Keratinocyte (primary cell): Measurements from ENCODE around the gene CEP126. TPM values are rescaled to one million over a fixed set of nuclear protein-coding genes. Genes with fewer than 3 reads are reported as not detected.
A peak's percentile ranks its signal among the peaks of the same experiment; 100 is the strongest.

Source experiments
- DNase-seq: peaks from one replicate; pipeline ENCODE4 v3.0.0-alpha.2; 2011; ENCODE audit warnings: low read depth, missing footprints, low spot score
- FAIRE-seq: peaks from 2 replicates; lab custom pipeline; 2011; peaks lifted over from hg19 to GRCh38; lab: Jason Lieb, UNC
- H2AFZ ChIP-seq: 2 replicates; pipeline ENCODE4 v1.6.0; 2012; ENCODE audit warnings: low read length, control low read depth, inconsistent platforms; ENCODE audit not compliant: control insufficient read depth
- H3K27ac ChIP-seq: 2 replicates; pipeline ENCODE4 v1.5.1; 2011; ENCODE audit warnings: low read length; ENCODE audit not compliant: control insufficient read depth, insufficient read depth
- H3K27me3 ChIP-seq: 3 replicates; pipeline ENCODE4 v1.6.0; 2011; ENCODE audit warnings: low read length; ENCODE audit not compliant: control insufficient read depth, insufficient read depth; ENCODE audit errors: extremely low read depth
- H3K36me3 ChIP-seq, 2 experiments: 2 replicates in 1 of 2; 3 replicates in 1 of 2; pipeline ENCODE4 v1.5.1; 2011; ENCODE audit warnings: low read length in 2 of 2, mild to moderate bottlenecking in 1 of 2; ENCODE audit not compliant: control insufficient read depth in 2 of 2, insufficient read depth in 2 of 2; ENCODE audit errors: extremely low read depth in 1 of 2
- H3K4me1 ChIP-seq: 3 replicates; pipeline ENCODE4 v1.5.1; 2011; ENCODE audit warnings: low read length; ENCODE audit not compliant: control insufficient read depth, insufficient read depth; ENCODE audit errors: extremely low read depth
- H3K4me2 ChIP-seq: 3 replicates; pipeline ENCODE4 v1.6.0; 2011; ENCODE audit warnings: low read depth, low read length; ENCODE audit not compliant: control insufficient read depth, insufficient read depth; ENCODE audit errors: extremely low read depth
- H3K4me3 ChIP-seq, 3 experiments: fragments of 200-600 bp in 1 of 3; sonication (generic) in 1 of 3; 2 replicates in 2 of 3; 3 replicates in 1 of 3; pipeline ENCODE4 v1.5.1; 2011 to 2016; ENCODE audit warnings: low read length in 3 of 3, mild to moderate bottlenecking in 3 of 3, control low read depth in 2 of 3, inconsistent platforms in 1 of 3, low read depth in 1 of 3, mixed read lengths in 1 of 3, mixed run types in 1 of 3, moderate library complexity in 1 of 3; ENCODE audit not compliant: control insufficient read depth in 2 of 3, insufficient read depth in 2 of 3; ENCODE audit errors: extremely low read depth in 1 of 3
- H3K79me2 ChIP-seq: 2 replicates; pipeline ENCODE4 v1.6.0; 2012; ENCODE audit warnings: low read length; ENCODE audit not compliant: control insufficient read depth, insufficient read depth
- H3K9ac ChIP-seq: 3 replicates; pipeline ENCODE4 v1.6.0; 2011; ENCODE audit warnings: low read length; ENCODE audit not compliant: control insufficient read depth, insufficient read depth; ENCODE audit errors: extremely low read depth
- H3K9me1 ChIP-seq: 3 replicates; pipeline ENCODE4 v1.6.0; 2011; ENCODE audit warnings: low read length; ENCODE audit not compliant: control insufficient read depth, insufficient read depth; ENCODE audit errors: extremely low read depth
- H3K9me3 ChIP-seq: 2 replicates; pipeline ENCODE4 v1.5.1; 2012; ENCODE audit warnings: low read depth, low read length; ENCODE audit not compliant: control insufficient read depth
- H4K20me1 ChIP-seq: 3 replicates; pipeline ENCODE4 v1.6.0; 2011; ENCODE audit warnings: low read length; ENCODE audit not compliant: control insufficient read depth, insufficient read depth; ENCODE audit errors: extremely low read depth
- EZH2 ChIP-seq: IDR thresholded peaks from one replicate; pipeline ENCODE4 v1.6.1; 2012; ENCODE audit warnings: inconsistent platforms, mild to moderate bottlenecking, low read length, moderate library complexity
- dilution Hi-C: fragments of 300-500 bp; cut with MboI; formaldehyde crosslinking; loops from one replicate; pipeline ENCODE4 v1.7.0; 2020; ENCODE audit warnings: low sequenced_read_pairs; ENCODE audit not compliant: extremely low pct_ligation_motif_present
- polyA plus RNA-seq, 5 experiments: library from polyadenylated mRNA; depleted of rRNA in 3 of 5; stranded (reverse) in 3 of 5; stranded (forward) in 1 of 5; unstranded in 1 of 5; fragments of >200 nt; gene quantifications; 1 replicate in 1 of 5; 2 replicates in 3 of 5; 3 replicates in 1 of 5; pipeline versions ENCODE4 v1.2.1 to v1.2.3, GENCODE V29; 2011 to 2012; ENCODE audit warnings: missing spikeins in 2 of 5, low read depth in 1 of 5, low replicate concordance in 1 of 5
- TF ChIP-seq, protein P1 (sequence below), 3 experiments: IDR thresholded peaks in 1 of 3; conservative IDR thresholded peaks in 1 of 3; optimal IDR thresholded peaks in 1 of 3; 2 replicates in 2 of 3; 3 replicates in 1 of 3; pipeline versions ENCODE3 to v1.5.1; 2011; ENCODE audit warnings: low read length in 3 of 3, mild to moderate bottlenecking in 3 of 3, moderate library complexity in 2 of 3, control low read depth in 1 of 3, inconsistent platforms in 1 of 3; ENCODE audit not compliant: insufficient read depth in 2 of 3; ENCODE audit errors: extremely low read depth in 1 of 3

Gene CEP126
- polyA plus RNA-seq, 1 donor (not counting 4 experiments of a cell fraction or from before 2014, with no cell fraction given) = 3.4 TPM

DNA sequence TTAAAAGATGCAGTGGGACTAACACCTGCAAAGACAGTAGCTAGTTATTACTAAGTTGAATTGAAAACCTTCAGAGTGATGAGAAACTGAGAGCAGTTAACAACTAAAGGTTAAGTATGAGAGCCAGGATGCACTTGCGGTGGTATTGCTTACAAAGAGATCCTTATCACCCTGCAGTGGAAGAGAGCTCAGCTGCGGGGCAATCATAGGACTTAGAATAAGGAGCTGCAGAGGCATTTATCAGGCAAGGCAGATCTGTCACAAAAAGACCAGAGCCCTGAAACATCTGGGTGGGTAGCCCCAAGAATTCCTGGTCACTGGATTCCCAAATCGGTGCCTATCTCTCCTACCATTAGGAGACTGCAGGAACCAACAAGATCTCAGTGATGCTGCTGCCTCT, 98.1 kb downstream of the CEP126 start:
- no peak overlapping the region for H3K4me2 ChIP-seq
- no peak overlapping the region for H2AFZ ChIP-seq
- no peak overlapping the region for H3K4me3 ChIP-seq
- no peaks in the 10 kb centered on the region for H4K20me1 ChIP-seq
- no peak for DNase-seq
- H3K9me3 ChIP-seq = no peaks in the 10 kb centered on the region
- H3K9ac ChIP-seq = no peak overlapping the region
- no peaks in the 10 kb centered on the region for H3K79me2 ChIP-seq
- H3K27me3 ChIP-seq = no peaks in the 10 kb centered on the region
- no peak overlapping the region for H3K27ac ChIP-seq
- FAIRE-seq = peak; percentile 48
- H3K4me1 ChIP-seq = peaks cover 27% of the 10 kb centered on the region
- H3K9me1 ChIP-seq = no peaks in the 10 kb centered on the region
- H3K36me3 ChIP-seq = no peaks in the 10 kb centered on the region
- TF ChIP-seq EZH2 = no peak
- TF ChIP-seq, protein P1, sequence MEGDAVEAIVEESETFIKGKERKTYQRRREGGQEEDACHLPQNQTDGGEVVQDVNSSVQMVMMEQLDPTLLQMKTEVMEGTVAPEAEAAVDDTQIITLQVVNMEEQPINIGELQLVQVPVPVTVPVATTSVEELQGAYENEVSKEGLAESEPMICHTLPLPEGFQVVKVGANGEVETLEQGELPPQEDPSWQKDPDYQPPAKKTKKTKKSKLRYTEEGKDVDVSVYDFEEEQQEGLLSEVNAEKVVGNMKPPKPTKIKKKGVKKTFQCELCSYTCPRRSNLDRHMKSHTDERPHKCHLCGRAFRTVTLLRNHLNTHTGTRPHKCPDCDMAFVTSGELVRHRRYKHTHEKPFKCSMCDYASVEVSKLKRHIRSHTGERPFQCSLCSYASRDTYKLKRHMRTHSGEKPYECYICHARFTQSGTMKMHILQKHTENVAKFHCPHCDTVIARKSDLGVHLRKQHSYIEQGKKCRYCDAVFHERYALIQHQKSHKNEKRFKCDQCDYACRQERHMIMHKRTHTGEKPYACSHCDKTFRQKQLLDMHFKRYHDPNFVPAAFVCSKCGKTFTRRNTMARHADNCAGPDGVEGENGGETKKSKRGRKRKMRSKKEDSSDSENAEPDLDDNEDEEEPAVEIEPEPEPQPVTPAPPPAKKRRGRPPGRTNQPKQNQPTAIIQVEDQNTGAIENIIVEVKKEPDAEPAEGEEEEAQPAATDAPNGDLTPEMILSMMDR (optimal IDR thresholded peaks at IDR 0.05 in 1 of 3, IDR thresholded peaks at IDR 0.05 in 1 of 3, conservative IDR thresholded peaks at IDR 0.05 in 1 of 3; ENCODE audit: extremely low read depth in 1 of 3, insufficient read depth in 2 of 3, low read length in 3 of 3) = no peak
- dilution Hi-C loops = no loop called here

DNA sequence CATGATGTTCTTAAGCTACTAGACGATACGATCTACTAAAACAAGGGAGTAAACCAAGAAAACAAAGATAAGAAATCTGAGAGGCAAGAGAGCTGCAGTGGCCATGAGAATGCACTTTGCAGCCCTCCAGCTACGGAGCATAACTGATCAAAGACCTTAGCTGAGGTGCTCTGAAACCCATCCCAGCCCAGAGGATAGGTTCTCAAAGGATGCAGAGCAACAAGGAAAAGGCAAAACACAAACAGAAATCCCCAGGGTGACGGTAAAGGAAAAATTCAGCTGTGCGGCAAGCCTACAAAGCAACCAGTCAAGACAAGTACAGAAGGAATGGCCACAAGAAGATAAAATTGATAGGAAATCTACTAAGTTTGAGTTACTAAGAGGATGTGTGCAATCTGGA, 99.9 kb downstream of the CEP126 start:
- Histone ChIP-seq H3K9me3 (no peaks in the 10 kb centered on the region), H3K36me3 (no peaks in the 10 kb centered on the region), H4K20me1 (no peaks in the 10 kb centered on the region), H3K4me2 (peak overlapping the region; percentile 29), H3K4me3 (no peak overlapping the region), H2AFZ (peak overlapping the region; percentile 17), H3K9me1 (no peaks in the 10 kb centered on the region), H3K4me1 (peaks cover 26% of the 10 kb centered on the region), H3K79me2 (no peaks in the 10 kb centered on the region), H3K27ac (no peak overlapping the region), H3K9ac (no peak overlapping the region), H3K27me3 (no peaks in the 10 kb centered on the region)
- TF ChIP-seq, protein P1 (optimal IDR thresholded peaks at IDR 0.05 in 1 of 3, IDR thresholded peaks at IDR 0.05 in 1 of 3, conservative IDR thresholded peaks at IDR 0.05 in 1 of 3; ENCODE audit: extremely low read depth in 1 of 3, insufficient read depth in 2 of 3, low read length in 3 of 3) = no peak
- no peak for TF ChIP-seq EZH2
- FAIRE-seq (no peak), DNase-seq (no peak)
- dilution Hi-C loops = no loop called here
